CD4-positive, alpha-beta T cell (primary cell): Measurements from ENCODE around the gene CYP3A5. TPM values are rescaled to one million over a fixed set of nuclear protein-coding genes. Genes with fewer than 3 reads are reported as not detected.

ENCODE experiments used
- ATAC-seq: fragments of 200-7000 bp; cut with Tn5 transposase; one replicate; pipeline ENCODE4 v1.10.0; 2022; ENCODE audit warnings: mild to moderate bottlenecking; ENCODE audit not compliant: poor library complexity
- CTCF ChIA-PET: fragments of 350-600 bp; sonication (Branson Sonifier 250); formaldehyde crosslinking; loops from one replicate; lab custom pipeline; 2021; ENCODE audit warnings: antibody characterized with exemption, inconsistent platforms; lab: Charles Lee
- POLR2A ChIA-PET: fragments of 350-600 bp; sonication (Branson Sonifier 250); formaldehyde crosslinking; loops from one replicate; lab custom pipeline; 2021; ENCODE audit warnings: antibody characterized with exemption, inconsistent platforms; lab: Charles Lee
- DNase-seq, 14 experiments: peaks; one replicate each; pipeline ENCODE4 v3.0.0-alpha.2; 2013 to 2020; ENCODE audit warnings: mixed read lengths in 2 of 14
- H3K27ac ChIP-seq, 2 donors: one replicate each; pipeline versions ENCODE4 v1.5.1 to v1.7.0; 2013; ENCODE audit warnings: low read length in 2 of 2, low read depth in 1 of 2, mild to moderate bottlenecking in 1 of 2
- H3K27me3 ChIP-seq, 2 experiments: 1 replicate in 1 of 2; 2 replicates in 1 of 2; pipeline versions ENCODE4 v1.6.1 to v1.7.0; 2013; ENCODE audit warnings: low read length in 2 of 2, control low read depth in 1 of 2, mild to moderate bottlenecking in 1 of 2, moderate library complexity in 1 of 2; ENCODE audit not compliant: insufficient read depth in 2 of 2, control insufficient read depth in 1 of 2
- H3K36me3 ChIP-seq: one replicate; pipeline ENCODE4 v1.6.1; 2013; ENCODE audit warnings: low read length, control low read depth; ENCODE audit not compliant: insufficient read depth
- H3K4me1 ChIP-seq: one replicate; pipeline ENCODE4 v1.6.1; 2013; ENCODE audit warnings: low read length, control low read depth; ENCODE audit not compliant: insufficient read depth
- H3K4me3 ChIP-seq: one replicate; pipeline ENCODE4 v1.5.1; 2013; ENCODE audit warnings: mild to moderate bottlenecking, low read length, moderate library complexity
- H3K9me3 ChIP-seq, 2 experiments: 1 replicate in 1 of 2; 2 replicates in 1 of 2; pipeline versions ENCODE4 v1.6.1 to v1.7.0; 2013; ENCODE audit warnings: low read length in 2 of 2, mild to moderate bottlenecking in 2 of 2, control low read depth in 1 of 2, moderate library complexity in 1 of 2; ENCODE audit not compliant: control insufficient read depth in 1 of 2, insufficient read depth in 1 of 2
- H3K27ac Mint-ChIP-seq: one replicate; pipeline ENCODE4 v1.8.0; 2020; ENCODE audit warnings: mixed read lengths
- H3K27me3 Mint-ChIP-seq: one replicate; pipeline ENCODE4 v1.8.0; 2021; ENCODE audit warnings: mixed read lengths
- H3K36me3 Mint-ChIP-seq: one replicate; pipeline ENCODE4 v1.8.0; 2021; ENCODE audit warnings: low read depth, mixed read lengths
- H3K4me1 Mint-ChIP-seq: one replicate; pipeline ENCODE4 v1.8.0; 2021; ENCODE audit warnings: low read depth, mixed read lengths
- H3K4me3 Mint-ChIP-seq: one replicate; pipeline ENCODE4 v1.8.0; 2020; ENCODE audit warnings: mild to moderate bottlenecking, mixed read lengths
- H3K9me3 Mint-ChIP-seq: one replicate; pipeline ENCODE4 v1.8.0; 2020; ENCODE audit warnings: mixed read lengths
- CTCF ChIP-seq: fragments of 200-600 bp; IDR thresholded peaks from one replicate; pipeline ENCODE4 v1.8.0; 2022; ENCODE audit warnings: antibody characterized with exemption, mild to moderate bottlenecking
- intact Hi-C, 2 experiments: fragments of 100-400 bp; cut with DNase I in 1 of 2; cut with micrococcal nuclease in 1 of 2; formaldehyde crosslinking; loops; one replicate each; pipeline versions ENCODE4 v1.15.1 to v1.9.0; 2023 to 2025; cut with DNase I, micrococcal nuclease
- total RNA-seq, 174 experiments: library from RNA in 2 of 174; stranded (reverse) in 2 of 174; gene quantifications; one replicate each; pipeline ENCODE4 v1.2.3 and lab custom pipeline; 2021 to 2026

Gene CYP3A5
- total RNA-seq, 2 experiments from 2014 or later, result not detected

- Histone ChIP-seq H3K27ac (no peak overlapping the region), H3K4me1 (no peaks in the 10 kb centered on the region), H3K4me3 (no peak overlapping the region), H3K27me3 (no peaks in the 10 kb centered on the region), H3K9me3 (no peaks in the 10 kb centered on the region), H3K36me3 (no peaks in the 10 kb centered on the region)
- intact Hi-C loops, result no loop called here
- no peak overlapping the region for H3K4me3 Mint-ChIP-seq
- H3K27ac Mint-ChIP-seq, result no peak overlapping the region
- DNase-seq (no peak), ATAC-seq (no peak)
- H3K36me3 Mint-ChIP-seq, result peaks cover 42% of the 10 kb centered on the region
- TF ChIP-seq CTCF, result no peak
- POLR2A ChIA-PET, result no interaction called here
- H3K4me1 Mint-ChIP-seq, result no peaks in the 10 kb centered on the region
- CTCF ChIA-PET, result no interaction called here
- no peaks in the 10 kb centered on the region for H3K9me3 Mint-ChIP-seq
- no peaks in the 10 kb centered on the region for H3K27me3 Mint-ChIP-seq
These were observed 30.2 kb upstream of the CYP3A5 start for GRCh38 chr7:99709838-99710578.

GRCh38 chr7:99709260-99709659 lies 29.5 kb upstream of the CYP3A5 start:
- Histone ChIP-seq H3K36me3 (no peaks in the 10 kb centered on the region), H3K4me3 (no peak overlapping the region), H3K9me3 (no peaks in the 10 kb centered on the region), H3K27ac (no peak overlapping the region), H3K27me3 (no peaks in the 10 kb centered on the region), H3K4me1 (no peaks in the 10 kb centered on the region)
- POLR2A ChIA-PET, result no interaction called here
- ATAC-seq, result no peak
- CTCF ChIA-PET, result no interaction called here
- H3K36me3 Mint-ChIP-seq, result peaks cover 42% of the 10 kb centered on the region
- intact Hi-C loops, result no loop called here
- no peak overlapping the region for H3K27ac Mint-ChIP-seq
- H3K4me1 Mint-ChIP-seq, result no peaks in the 10 kb centered on the region
- H3K9me3 Mint-ChIP-seq, result no peaks in the 10 kb centered on the region
- H3K27me3 Mint-ChIP-seq, result no peaks in the 10 kb centered on the region
- no peak for DNase-seq
- no peak overlapping the region for H3K4me3 Mint-ChIP-seq
- no peak for TF ChIP-seq CTCF

- H3K4me1 Mint-ChIP-seq, result no peaks in the 10 kb centered on the region
- ChIA-PET CTCF (no interaction called here), POLR2A (no interaction called here)
- H3K27me3 ChIP-seq, result no peaks in the 10 kb centered on the region
- ATAC-seq, result no peak
- no peak overlapping the region for H3K27ac ChIP-seq
- no peaks in the 10 kb centered on the region for H3K9me3 Mint-ChIP-seq
- DNase-seq, result no peak
- H3K27me3 Mint-ChIP-seq, result no peaks in the 10 kb centered on the region
- peaks cover 42% of the 10 kb centered on the region for H3K36me3 Mint-ChIP-seq
- no peak for TF ChIP-seq CTCF
- no peaks in the 10 kb centered on the region for H3K9me3 ChIP-seq
- no peak overlapping the region for H3K4me3 Mint-ChIP-seq
- H3K36me3 ChIP-seq, result no peaks in the 10 kb centered on the region
- intact Hi-C loops, result no loop called here
- no peak overlapping the region for H3K4me3 ChIP-seq
- no peak overlapping the region for H3K27ac Mint-ChIP-seq
- H3K4me1 ChIP-seq, result no peaks in the 10 kb centered on the region
These were observed 27.3 kb upstream of the CYP3A5 start for GRCh38 chr7:99707096-99707495.
